Measurements from ENCODE around the gene PIANP.

GRCh38 chr12:6735448-6736191, 35.0 kb upstream of the PIANP start:
- TF ChIP-seq CTCF (IDR thresholded peaks at IDR 0.05; ENCODE audit: low read depth, low read length) (peak; percentile 71), EZH2phosphoT487 (IDR thresholded peaks at IDR 0.05; ENCODE audit: low read depth) (no peak)
